GM12801 (cell line): ENCODE data around the gene LRRC15.

ENCODE experiments used
- CTCF ChIP-seq: IDR thresholded peaks from one replicate; pipeline ENCODE4 v1.5.1; 2011; ENCODE audit warnings: control low read depth; ENCODE audit not compliant: insufficient read length; ENCODE audit errors: extremely low read depth

The LRRC15 gene

GRCh38 chr3:194399874-194400411, 30.4 kb upstream of the LRRC15 start:
- no peak for TF ChIP-seq CTCF

- TF ChIP-seq CTCF = no peak
Measured at GRCh38 chr3:194399166-194399565, 29.6 kb upstream of the LRRC15 start, which contains the start of gene GP5. GP5 (minus strand) TSS chr3:194399266; CDS start chr3:194398282, 984 bp downstream.

DNA sequence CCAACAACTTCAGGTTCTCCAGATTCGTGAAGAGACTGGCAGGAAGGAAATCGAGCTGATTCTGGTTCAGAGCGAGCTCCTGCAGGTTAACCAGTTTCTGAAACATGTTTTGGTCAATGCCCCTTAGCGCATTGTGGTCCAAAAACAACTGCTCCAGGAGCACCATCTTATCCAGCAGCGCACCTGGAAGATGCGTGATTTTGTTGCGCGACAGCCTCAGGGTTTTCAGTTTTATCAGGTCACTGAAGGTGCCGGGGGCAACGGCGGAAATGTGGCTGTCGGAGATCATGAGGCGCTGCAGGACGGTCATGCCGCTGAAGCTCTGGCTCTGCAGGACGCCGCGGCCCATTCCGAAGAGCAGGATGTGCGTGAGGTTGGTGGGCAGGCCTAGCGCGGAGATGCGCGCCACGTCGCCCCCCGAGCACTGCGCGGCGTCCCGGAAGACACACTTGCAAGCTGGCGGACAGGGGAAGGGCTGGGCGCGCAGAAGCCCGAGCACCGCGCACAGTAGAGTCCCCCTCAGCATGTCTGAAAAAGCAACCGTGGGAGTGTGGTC, 28.3 kb upstream of the LRRC15 start:
- no peak for TF ChIP-seq CTCF

- TF ChIP-seq CTCF = no peak
Measured at GRCh38 chr3:194396859-194397756, 27.6 kb upstream of the LRRC15 start.

DNA sequence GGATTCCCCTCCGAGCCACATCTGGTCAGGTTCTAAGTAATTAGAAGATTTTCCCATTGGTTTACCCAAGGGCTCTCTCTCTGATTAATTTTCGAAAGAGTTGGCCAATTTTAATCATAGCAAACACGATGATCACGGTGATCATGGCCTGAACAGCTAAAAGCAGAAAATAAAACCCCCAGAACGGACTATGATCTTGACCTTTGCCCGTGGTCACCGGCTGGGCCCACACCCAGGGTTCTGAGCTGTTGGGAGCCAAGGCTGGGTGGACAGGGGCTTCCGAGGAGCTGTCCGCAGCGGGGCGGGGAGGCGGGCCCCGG, 27.0 kb upstream of the LRRC15 start:
- TF ChIP-seq CTCF = no peak

DNA sequence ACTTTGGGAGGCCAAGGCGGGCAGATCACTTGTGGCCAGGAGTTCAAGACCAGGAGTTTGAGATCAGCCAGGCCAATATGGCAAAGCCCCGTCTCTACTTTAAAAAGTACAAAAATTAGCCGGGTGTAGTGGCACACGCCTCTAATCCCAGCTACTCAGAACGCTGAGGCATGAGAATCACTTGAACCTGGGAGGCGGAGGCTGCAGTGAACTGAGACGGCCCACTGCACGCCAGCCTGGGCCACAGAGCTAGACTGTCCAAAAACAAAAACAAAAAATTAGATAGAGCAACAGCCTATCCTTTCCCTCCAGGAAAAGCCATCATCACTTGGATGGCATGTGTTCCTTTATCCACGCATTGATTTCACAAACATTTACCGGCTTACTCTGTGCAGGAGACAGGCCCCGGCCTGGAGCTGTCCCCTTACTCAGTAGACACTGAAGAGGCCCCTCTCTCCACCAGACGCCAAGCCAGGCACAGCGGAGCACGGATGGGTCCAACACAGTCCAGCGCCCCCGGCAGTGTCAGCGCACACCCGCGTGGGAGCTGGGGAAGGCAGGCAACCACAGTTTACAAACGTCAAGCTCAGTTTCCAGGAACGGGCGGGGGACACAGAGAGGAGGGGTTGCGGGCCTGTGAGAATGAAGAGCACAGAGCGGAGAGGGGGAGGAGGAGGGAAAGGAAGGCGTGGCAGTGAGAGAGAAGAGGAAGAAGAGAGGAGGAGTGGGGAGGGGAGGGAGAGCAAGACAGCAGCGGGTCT, 26.4 kb upstream of the LRRC15 start:
- TF ChIP-seq CTCF = no peak

DNA sequence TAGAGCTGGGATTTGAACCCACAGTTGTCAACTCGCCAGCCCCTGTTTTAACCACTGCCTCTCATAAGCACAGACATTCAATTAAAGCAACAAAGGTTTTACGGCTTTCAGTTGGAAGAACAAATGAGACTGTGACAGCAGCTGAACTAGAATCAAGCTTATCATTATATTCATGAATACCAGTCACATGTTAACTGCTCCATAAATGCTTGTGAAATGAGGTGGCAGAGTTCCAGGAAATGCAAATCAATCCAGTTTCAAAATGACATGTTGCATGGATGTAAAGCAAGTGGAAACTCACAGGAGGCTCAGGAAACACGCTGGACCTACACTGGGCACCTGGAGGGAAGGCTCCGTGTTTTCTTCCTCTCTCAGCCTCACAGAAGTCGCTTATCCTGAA, 25.7 kb upstream of the LRRC15 start:
- TF ChIP-seq CTCF = no peak
